GM04503 (cell line): ENCODE results near the gene CAMSAP1.

ENCODE experiments used
- DNase-seq: peaks from one replicate; pipeline ENCODE4 v3.0.0-alpha.2; 2012; ENCODE audit warnings: low read depth

CAMSAP1 gene

DNA sequence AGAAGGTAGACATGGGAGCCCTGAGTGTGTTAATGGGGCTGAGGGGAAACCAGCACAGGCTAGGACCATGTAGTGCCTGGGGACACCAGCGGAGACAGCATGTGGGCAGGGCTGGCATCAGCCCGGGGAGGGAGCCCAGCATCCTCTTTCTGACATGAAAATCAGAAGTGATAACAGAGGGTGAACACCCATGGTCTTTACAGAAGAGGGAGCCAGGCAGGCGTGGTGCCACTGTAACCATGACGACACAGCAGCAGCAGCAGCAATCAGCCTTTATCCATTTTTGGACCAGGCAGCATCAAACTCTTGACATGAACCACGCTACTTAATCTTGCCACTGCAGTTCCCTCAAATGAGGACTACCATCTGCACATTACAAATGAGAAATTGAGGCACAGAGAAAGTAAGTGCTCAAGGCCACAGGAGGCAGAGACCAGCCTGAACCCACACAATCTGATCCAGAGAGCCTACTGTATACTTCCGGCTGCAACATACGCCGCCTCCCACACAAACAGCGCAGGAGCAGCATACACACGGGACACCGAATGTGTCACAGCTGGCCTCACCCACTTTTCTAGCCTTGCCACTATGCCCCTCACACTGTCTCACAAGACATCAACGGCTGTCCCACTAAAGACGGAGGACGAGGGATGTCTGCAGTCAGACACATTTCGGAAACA is 23.8 kb downstream of the CAMSAP1 start:
- DNase-seq = no peak

DNA sequence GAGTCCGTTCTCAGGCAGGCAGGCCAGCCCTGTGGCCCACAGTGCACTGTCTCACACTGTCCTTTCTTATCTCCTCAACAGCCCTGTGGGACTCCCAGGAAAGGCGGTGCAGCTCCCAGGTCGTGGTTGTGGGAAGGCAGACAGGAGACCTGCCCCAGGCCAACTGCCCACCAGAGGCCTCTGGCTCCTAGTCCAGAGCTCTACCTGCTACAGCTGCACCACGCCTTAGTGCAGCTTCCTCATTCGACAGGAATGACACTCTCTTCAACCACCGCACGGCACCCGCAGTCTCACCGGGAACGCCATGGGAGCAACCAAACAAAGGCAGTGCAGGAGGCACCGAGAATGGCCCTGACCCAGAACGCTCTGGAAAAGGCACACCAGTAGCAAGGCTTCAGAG is 25.3 kb downstream of the CAMSAP1 start:
- DNase-seq = no peak

DNA sequence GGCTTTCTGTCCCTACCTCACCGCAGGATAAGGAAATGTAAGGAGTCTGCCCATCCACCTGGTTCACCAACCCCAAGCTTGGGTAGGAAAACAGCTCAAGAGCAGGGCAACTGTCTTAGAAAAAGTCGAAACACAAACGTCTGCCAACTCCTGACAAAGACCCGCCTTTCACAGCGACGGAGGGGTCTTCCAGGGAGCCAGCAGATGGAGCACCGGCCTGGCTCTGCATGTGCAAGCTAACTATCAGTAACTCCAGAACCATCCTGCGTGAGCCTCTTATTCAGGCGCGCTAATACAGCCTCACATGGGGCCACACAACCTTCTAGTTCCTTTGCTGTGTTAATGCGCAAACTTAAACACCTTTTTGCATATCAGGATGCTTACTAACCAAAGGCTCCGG is 26.9 kb downstream of the CAMSAP1 start:
- DNase-seq = no peak

DNA sequence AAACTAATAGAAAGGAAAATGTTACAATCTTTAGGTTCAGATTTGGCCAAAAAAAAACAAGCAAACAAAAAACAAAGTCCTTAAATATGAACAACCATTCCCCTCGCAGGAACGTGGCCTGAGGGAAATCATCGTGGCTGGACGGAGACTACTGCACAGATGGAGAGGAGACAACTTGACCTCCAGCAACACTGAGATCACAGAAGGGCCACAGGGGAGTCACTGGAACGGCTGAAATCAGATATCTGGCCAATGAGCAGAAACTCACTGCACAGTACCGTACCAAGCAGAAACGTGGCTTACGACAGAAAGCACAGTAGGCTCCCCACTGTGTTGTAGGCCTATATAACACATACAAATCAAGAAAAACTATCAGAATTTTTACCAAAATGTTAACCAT is 27.7 kb downstream of the CAMSAP1 start:
- no peak for DNase-seq

DNA sequence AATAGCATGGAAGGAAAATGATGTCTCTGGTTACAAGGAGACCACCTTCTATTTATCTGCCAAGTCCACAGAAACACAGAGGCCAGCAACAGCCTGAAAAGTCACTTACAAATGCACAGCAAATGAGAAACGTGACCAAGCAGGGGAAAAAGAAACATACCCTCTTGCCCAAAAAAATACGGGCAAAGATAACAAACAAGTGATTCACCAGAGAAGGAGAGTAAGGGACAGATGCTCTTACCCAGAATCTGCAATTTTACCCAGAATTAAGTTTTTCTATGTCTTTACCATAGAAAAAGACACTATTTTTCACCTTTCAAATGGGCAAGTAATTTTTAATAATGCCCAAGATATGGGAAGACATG is 28.1 kb downstream of the CAMSAP1 start:
- DNase-seq = no peak

DNA sequence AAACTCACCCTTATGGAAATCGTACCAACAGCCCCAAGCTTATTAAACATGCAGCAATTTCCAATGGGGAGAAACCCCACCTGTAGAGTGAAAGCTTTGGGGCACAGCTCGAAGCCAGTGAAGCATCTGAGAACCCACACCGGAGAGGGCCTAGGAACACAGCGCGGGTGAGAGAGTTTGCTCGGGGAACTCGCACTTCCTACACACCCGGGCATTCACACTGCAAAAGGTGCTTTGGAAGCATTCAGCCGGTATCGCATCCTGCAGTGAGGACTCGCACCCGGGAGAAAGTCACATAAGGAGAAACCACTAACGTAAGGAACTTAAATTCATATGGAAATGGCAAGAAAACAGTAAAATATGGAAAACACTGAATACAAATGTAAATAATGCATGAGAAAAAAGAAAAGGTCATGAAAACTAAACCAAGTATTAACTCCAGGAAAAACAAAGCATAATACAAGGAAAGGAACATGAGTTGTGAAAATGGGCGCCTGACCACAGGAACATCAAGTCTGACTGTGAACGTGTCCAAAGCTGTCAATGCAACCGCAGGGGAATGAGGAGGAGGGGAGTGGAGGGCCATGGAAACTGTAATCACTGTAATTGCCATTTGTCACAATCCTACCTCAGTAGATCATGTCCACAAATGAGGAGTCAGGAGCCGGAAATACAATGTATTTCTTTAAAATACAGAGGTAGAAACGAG is 28.7 kb downstream of the CAMSAP1 start:
- no peak for DNase-seq

DNA sequence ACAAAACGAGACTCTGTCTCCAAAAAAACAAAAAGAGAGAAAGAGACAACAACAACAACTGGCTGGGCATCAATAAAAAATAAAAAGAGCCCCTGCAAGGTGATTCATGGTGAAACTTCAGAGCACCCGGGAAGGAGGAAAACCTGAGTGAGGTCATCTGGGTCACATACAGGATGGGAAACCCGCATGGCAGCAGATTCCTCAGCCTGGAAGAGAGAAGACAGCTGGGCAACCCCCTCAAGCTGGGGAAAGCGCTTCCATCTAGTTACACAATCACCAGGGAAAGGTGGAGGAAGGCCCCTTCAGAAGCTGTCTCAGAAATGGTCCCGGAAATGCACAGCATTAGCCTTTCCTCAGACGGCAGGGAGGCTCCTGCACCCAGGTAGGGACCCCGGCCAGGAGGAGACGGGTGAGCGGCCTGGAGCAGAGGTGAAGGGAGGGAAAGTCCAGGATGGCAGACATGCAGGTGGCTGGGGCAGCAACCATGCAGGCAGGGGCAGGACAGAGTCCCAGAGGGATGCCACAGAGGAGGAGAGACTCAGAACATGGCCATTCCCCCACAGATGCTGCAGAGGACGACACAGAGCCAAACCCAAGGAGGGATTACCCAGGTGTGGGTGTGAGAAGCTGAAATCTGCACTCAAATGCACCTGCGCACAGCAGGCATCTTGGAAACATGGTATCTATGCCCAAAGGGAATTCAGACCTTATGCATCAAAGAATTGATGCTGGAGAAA is 29.4 kb downstream of the CAMSAP1 start:
- DNase-seq = no peak

DNA sequence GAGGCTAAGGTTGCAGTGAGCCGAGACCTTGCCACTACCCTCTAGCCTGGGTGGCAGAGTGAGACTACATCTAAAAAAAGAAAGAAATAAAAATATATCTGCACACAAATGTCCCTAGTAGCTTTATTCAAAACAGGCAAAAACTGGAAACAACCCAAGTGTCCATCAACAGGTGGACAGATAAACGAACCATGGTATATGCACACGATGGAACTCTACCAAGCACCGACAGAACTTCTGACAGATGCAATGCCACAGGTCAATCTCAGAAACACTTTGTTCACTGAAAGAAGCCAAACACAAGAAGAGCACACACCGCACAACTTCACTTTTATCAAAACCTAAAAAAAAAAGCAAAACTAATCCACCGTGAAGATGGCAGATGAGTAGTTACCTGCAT is 30.4 kb downstream of the CAMSAP1 start:
- no peak for DNase-seq

DNA sequence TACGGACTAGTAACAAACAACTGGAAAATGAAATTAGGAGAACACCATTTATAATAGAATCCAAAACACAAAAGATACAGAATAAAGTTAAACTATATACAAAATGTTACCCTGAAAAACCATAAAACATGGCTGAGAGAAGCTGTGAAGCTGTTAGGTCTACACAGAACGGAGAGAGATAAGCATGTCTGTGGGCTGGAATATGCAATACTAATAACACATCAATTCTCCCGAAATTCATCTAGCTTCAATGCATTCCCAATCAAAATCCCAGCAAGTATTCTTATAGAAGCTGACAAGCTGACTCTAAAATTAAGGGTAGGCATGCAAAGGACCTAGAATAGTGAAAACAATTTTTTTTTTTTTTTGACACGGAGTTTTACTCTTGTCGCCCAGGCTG is 32.5 kb downstream of the CAMSAP1 start:
- DNase-seq = no peak

DNA sequence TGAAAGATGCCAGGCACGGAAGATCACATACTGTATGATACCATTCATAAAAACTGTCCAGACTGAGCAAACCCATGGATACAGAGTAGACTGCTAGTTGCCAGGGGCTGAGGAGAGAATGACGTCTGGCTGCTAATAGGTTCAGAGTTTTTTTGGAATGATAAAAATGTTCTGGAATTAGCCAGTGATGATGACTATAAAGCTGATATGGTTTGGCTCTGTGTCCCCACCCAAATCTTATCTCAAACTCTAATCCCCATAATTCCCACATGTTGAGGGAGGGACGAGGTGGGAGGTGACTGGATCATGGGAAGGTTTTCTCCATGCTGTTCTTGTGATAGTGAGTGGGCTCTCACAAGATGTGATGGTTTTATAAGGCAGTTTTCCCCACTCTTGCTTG is 37.4 kb downstream of the CAMSAP1 start:
- DNase-seq = no peak

DNA sequence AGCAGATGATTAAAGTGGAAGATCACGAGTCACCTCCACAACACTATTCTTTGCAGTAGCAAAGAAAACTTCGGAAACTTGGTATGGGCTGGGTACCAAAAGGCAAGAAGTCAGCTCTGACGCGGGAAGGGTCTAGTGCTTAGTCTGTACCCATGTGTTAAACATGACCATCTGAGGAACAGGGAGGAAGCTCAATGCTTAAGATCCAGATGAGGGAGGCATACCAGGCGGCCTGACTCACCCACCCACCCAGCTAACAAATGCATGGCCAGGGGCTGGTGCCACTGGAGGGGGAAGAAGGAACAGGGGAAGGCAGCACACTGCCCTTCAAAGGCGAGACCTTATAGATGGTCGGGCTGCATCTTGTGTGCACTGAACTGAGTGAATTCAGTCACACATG is 41.8 kb downstream of the CAMSAP1 start:
- no peak for DNase-seq

DNA sequence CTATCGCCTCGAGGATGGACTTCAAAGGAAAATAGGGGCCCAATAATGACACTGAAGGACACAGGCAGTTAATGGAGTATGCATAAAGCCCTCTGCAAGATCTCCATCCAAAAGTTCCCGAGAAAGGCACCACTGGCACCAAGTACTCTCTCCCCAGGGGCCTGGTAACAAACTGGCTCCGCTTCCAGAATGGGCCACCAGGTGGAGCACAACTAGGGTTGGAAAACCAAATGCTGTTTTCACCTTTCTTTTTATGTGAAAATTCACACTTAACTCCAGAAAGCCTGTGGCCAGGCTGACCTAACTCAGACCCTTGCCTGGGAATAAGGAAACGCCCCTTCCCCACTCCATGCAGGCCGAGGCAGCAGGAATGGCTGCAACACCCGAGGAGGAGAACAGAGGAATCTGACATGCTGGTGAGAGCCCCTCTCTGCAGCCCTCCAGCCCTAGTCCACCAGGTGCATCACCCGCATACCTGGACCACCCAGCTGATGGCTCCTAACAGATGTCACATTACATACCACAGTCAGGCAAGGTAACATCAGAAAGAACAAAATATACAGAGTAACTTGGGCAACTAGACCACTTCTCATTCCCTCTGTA is 42.8 kb downstream of the CAMSAP1 start:
- DNase-seq = no peak

DNA sequence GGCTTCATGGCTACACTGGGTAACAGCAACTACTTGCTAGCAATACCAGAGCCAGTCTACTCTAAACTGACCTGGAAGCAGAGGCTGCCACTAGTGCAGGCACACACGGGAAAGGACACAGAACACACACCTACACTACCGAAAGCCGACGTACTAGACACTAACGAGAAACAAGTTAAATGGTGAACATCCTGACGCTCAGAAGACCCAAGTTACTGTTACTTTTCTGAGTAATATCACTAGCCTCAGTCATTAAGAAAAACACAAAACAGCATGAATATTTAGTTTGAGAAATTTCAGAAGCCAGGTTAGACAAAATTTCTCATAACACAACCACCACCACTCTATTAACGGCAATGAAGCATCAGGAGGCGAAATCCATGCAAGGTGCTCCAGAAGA is 44.5 kb downstream of the CAMSAP1 start:
- DNase-seq = no peak

DNA sequence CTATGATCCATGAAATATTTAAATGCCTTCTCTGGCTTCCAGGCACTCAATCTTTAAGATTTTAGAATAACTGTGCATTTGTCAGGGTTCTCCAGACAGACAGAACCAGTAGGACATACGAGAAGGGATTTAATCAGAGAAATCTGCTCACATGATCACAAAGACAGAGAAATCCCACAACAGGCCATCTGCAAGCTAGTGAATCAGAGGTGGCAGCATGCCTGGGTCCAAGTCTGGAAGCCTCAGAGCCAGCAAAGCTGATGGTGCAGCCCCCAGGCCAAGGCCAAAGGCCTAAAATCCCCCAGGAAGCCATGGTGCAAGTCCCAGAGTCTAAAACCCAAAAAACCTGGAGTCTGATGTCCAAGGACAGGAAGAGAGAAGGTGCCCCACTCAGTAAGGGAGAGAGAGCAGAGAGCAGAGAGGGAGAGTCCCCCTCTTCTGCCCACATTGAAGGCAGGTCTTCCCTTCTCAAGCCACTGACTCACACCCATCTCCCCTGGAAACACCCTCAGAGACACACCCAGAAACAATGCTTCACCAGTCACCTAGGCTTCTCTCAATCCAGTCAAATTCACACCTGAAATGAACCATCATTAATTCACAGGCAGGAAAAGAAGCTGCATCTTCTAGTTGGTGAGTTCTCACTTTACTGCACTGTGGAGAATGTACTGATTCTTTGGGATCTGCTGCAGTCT is 48.7 kb downstream of the CAMSAP1 start:
- DNase-seq = no peak

DNA sequence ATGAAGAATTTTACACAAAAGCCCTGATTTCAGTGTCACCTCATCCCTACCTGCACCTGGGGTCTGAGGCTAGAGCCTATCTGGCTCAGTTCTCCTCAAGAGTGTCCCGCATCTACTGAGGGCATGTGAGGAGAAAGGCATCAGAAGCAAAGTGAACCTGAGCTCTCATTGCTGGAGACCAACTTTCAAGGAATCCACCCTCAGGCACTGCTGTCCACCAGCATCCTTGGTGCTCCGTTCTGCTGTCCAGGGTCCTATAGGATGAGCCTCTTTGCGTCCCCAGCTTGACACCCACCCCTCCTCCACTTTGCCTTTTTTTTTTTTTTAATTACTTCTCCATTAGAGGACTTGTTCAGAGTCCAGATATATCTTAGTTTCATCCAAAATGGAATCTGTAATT is 49.5 kb downstream of the CAMSAP1 start:
- DNase-seq = no peak

DNA sequence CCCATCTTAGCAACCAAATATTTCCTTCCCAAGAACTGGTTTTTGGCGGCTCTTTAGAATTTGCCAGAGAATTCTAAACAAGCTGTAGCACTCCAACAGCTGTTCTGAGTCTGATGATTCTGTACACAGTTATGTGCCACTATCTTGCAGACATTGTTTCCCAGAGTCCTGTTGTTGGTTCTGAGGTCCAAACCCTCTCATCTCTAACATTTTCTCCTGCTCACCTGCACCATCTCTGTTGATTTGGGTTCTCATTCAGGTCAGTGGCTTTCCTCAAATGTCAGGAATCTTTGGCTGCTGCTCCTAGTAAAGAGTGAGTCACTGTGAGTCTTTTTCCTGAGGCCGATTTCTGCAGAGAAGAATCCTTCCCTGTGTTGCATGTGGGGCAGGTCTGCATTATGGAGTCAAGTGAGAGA is 50.0 kb downstream of the CAMSAP1 start:
- DNase-seq = peak; percentile 27

DNA sequence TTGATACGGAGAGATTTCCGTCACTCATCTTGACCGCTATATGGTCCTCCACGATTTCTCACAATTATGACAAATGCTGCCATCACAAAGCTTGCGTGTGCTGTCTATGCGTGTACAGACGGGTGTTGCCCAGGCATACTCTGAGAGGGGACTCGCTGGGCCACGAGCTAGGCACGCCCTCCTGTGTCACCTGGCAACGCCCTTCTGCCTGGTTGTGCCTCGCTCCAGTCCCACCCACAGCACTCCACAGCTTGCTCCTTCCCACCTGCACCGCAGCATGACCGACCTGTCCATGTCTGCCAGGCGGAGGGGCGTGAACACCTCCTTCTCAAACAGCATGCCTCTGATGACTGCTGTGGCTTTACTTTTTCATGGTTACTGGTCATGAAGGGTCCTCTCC is 55.6 kb downstream of the CAMSAP1 start:
- DNase-seq = no peak

DNA sequence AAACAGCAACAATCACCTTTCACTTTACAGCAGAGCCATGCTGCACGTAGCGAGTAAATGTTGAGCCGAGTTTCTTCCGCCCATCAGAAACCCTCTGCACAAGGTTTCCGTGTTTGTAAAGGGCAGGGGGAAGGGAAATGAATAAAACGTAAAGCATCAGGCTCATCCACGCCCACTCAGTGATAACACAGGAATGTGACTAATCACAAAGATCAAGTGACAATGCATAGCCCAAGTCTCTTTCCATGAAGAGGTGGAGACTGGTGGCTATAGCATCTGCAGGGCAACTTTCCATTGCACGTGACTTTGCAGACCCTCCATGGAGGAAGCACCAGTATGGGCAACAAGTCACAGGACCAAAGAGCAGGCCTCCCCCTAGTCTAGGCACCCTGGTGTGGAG is 56.6 kb downstream of the CAMSAP1 start:
- no peak for DNase-seq

DNA sequence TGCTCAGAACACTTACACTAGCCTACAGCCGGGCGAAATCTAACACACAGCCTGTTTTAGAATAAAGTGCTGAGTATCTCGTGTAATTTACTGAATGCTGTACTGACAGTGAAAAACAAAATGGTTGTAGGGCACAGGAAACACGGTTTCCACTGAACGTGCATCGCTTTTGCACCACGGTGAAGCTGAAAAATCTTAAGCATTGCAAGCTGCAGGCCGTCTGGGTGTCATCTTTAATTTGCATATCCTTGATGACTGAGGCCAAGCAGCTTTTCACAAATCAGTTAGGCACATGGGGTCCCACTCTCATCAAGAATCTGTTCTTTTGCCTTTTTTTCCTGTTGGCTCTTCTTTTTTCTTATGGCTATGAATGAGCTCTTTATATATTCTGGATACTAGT is 58.2 kb downstream of the CAMSAP1 start:
- no peak for DNase-seq

DNA sequence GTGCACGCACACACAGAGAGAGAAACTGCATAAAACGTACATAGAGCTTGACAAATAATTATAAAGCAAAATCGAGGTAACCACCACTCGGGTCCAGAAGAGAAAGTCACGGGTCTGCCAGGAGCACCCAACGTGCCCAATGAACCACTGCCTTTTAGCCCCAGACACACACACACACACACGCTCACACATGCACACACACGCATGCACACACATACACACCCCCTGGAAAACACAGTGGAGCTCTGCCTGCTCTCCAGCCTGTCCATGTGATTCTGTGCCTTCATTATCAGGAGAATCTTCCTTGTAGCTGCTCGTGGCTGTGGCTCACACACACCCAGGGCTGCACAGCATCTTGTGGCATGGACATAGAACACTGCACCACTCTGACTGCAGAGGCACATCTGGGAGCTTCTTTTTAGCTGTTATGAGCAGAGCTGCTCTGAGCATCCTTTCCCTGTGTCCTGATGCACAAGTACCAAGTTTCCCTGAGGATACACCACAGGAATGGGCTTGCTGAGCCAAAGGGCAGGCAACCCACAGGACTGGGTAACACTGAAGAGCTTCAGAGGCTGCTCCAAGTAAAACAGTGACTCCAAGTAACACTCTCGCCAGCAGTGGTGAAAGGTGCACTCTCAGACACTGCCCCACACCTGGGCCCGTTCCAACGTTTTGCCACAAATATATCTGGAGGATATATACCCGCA is 58.9 kb downstream of the CAMSAP1 start:
- no peak for DNase-seq

DNA sequence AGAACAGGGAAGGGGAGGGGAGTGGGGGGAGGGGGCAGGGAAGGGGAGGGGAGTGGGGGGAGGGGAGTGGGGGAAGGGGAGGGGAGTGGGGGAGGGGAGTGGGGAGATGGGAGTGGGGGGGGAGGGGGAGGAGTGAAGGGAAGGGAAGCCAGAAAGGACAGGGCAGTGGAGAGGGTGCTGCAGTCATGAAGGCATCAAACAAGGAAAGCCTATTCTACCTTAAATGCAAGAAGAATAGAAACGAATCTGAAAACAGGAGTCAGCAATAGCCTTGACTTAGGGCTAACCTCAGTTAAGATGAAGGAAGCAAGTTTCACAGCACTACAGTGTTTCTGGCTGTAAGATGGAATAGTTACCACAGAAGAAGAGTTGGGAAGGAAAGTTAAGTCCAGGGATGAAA is 59.5 kb downstream of the CAMSAP1 start:
- DNase-seq = no peak

DNA sequence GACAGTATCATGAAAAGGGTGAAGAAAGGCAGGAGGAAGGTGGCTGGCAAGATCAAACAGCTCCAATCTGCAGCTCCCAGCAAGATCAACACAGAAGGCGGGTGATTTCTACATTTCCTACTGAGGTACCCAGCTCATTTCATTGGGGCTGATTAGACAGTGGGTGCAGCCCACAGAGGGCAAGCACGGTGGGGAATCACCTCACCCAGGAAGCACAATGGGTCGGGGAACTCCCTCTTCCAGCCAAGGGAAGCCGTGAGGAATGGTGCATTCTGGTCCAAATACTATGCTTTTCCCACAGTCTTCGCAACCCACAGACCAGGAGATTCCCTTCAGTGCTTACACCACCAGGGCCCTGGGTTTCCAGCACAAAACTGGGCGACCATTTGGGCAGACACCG is 66.8 kb downstream of the CAMSAP1 start:
- no peak for DNase-seq
